A673 (cell line): ENCODE data around the gene SLFN14.

Experiments used
- CTCF ChIP-seq: fragments of 300-800, 200-600 bp; sonication (generic); conservative IDR thresholded peaks from 2 replicates; pipeline ENCODE4 v1.5.1; 2017; ENCODE audit warnings: low read depth, mild to moderate bottlenecking, antibody characterized with exemption, low read length, moderate library complexity, mixed read lengths
- EZH2 ChIP-seq: fragments of 200-600 bp; sonication (generic); IDR thresholded peaks from 2 replicates; pipeline ENCODE4 v1.6.1; 2017; ENCODE audit warnings: borderline replicate concordance, low read depth, mild to moderate bottlenecking, mixed read lengths, antibody characterized with exemption, low read length; ENCODE audit not compliant: poor library complexity, severe bottlenecking

GRCh38 chr17:35543856-35544255 is 16.8 kb downstream of the SLFN14 start:
- no peak for TF ChIP-seq CTCF
- TF ChIP-seq EZH2, result no peak
